K562 (cell line): ENCODE measurements around the gene MMS19. TPM values are rescaled to one million over a fixed set of nuclear protein-coding genes. Genes with fewer than 3 reads are reported as not detected.

ENCODE experiments used
- ATAC-seq: fragments of 200-7000 bp; cut with Tn5 transposase; 3 replicates; pipeline ENCODE4 v1.9.1; 2020; ENCODE audit warnings: moderate library complexity
- BruUV-seq: library from RNA; stranded (reverse); fragments of 400-500 nt; replicated peaks from 2 replicates; lab custom pipeline; 2021; lab: Mats Ljungman, UMichigan
- CTCF ChIA-PET: fragments of 300-600 bp; formaldehyde crosslinking; extraction: SDS; loops from one replicate; lab custom pipeline; 2021; ENCODE audit warnings: low intra/inter-chr PET ratio; lab: Yijun Ruan, JAX
- POLR2A ChIA-PET: fragments of 300-600, 350-650 bp; sonication (Branson Sonifier 250); formaldehyde crosslinking; extraction: SDS; loops from one replicate; lab custom pipeline; 2021; ENCODE audit warnings: antibody characterized with exemption, inconsistent platforms; lab: Yijun Ruan, JAX
- DNase-seq, 4 experiments: peaks; one replicate each; pipeline versions ENCODE4 v3.0.0 to v3.0.0-alpha.2; 2011 to 2018; ENCODE audit warnings: low spot score in 3 of 4, mixed read lengths in 3 of 4; ENCODE audit errors: extremely low read depth in 1 of 4
- FAIRE-seq: peaks from 2 replicates; lab custom pipeline; 2011; peaks lifted over from hg19 to GRCh38; lab: Jason Lieb, UNC
- H2AFZ ChIP-seq: 2 replicates; pipeline ENCODE4 v1.6.0; 2011; ENCODE audit warnings: low read depth, low read length, control low read depth, inconsistent platforms
- H3K27ac ChIP-seq: fragments of 200-600 bp; 3 replicates; pipeline ENCODE4 v1.8.0; 2011; ENCODE audit warnings: low read depth, mild to moderate bottlenecking, control low read depth, inconsistent platforms, low read length, moderate library complexity, mixed read lengths; ENCODE audit errors: extremely low read depth
- H3K27me3 ChIP-seq, 2 experiments: fragments of 300-600 bp in 1 of 2; 2 replicates in 1 of 2; 3 replicates in 1 of 2; pipeline versions ENCODE4 v1.6.0 to v1.8.0; 2011; ENCODE audit warnings: inconsistent platforms in 2 of 2, low read length in 2 of 2, mild to moderate bottlenecking in 1 of 2, mixed read lengths in 1 of 2, moderate library complexity in 1 of 2; ENCODE audit not compliant: control insufficient read depth in 2 of 2, insufficient read depth in 2 of 2
- H3K36me3 ChIP-seq: fragments of 300-600 bp; 3 replicates; pipeline ENCODE4 v1.8.0; 2011; ENCODE audit warnings: mild to moderate bottlenecking, low read length, inconsistent platforms; ENCODE audit not compliant: control insufficient read depth, insufficient read depth
- H3K4me1 ChIP-seq, 2 experiments: fragments of 200-600 bp in 1 of 2; replicated peaks in 1 of 2; 2 replicates in 1 of 2; 3 replicates in 1 of 2; pipeline versions ENCODE4 v1.5.1 to v1.8.0; 2011; ENCODE audit warnings: inconsistent platforms in 2 of 2, low read length in 2 of 2, mild to moderate bottlenecking in 1 of 2, mixed read lengths in 1 of 2, moderate library complexity in 1 of 2; ENCODE audit not compliant: control insufficient read depth in 2 of 2, insufficient read depth in 2 of 2
- H3K4me2 ChIP-seq: 2 replicates; pipeline ENCODE4 v1.6.1; 2011; ENCODE audit warnings: low read length, control low read depth, inconsistent platforms, mixed read lengths; ENCODE audit not compliant: insufficient read depth
- H3K4me3 ChIP-seq: fragments of 200-600 bp; sonication (generic), shearing (Covaris generic); 2 replicates; pipeline ENCODE4 v1.5.1; 2016; ENCODE audit warnings: control low read depth, inconsistent platforms
- H3K79me2 ChIP-seq: fragments of 200-600 bp; 3 replicates; pipeline ENCODE4 v1.8.0; 2011; ENCODE audit warnings: low read length, inconsistent platforms; ENCODE audit not compliant: control insufficient read depth, insufficient read depth
- H3K9ac ChIP-seq, 2 experiments: 2 replicates each; pipeline versions ENCODE4 v1.6.0 to v1.6.1; 2011; ENCODE audit warnings: low read depth in 2 of 2, low read length in 2 of 2, control low read depth in 1 of 2, inconsistent platforms in 1 of 2, mild to moderate bottlenecking in 1 of 2, mixed read lengths in 1 of 2; ENCODE audit not compliant: insufficient read depth in 1 of 2
- H3K9me1 ChIP-seq: one replicate; pipeline ENCODE4 v1.6.0; 2011; ENCODE audit warnings: inconsistent platforms, mild to moderate bottlenecking, low read length, moderate library complexity; ENCODE audit not compliant: control insufficient read depth, insufficient read depth
- H3K9me3 ChIP-seq: replicated peaks from 2 replicates; pipeline ENCODE4 v1.5.1; 2011; ENCODE audit warnings: low read depth, low read length, inconsistent platforms; ENCODE audit not compliant: control insufficient read depth, insufficient read depth
- H4K20me1 ChIP-seq: replicated peaks from 2 replicates; pipeline ENCODE4 v1.6.1; 2011; ENCODE audit warnings: low read length, inconsistent platforms, mixed read lengths; ENCODE audit not compliant: control insufficient read depth, insufficient read depth
- CC2D1A ChIP-seq: fragments of 450-650 bp; IDR thresholded peaks from 2 replicates; pipeline ENCODE4 v1.6.1; 2017; ENCODE audit warnings: mild to moderate bottlenecking
- L3MBTL2 ChIP-seq: fragments of 450-650 bp; IDR thresholded peaks from 2 replicates; pipeline ENCODE4 v1.6.1; 2016; ENCODE audit warnings: mild to moderate bottlenecking, moderate library complexity
- LARP7 ChIP-seq: fragments of 450-650 bp; IDR thresholded peaks from 2 replicates; pipeline ENCODE4 v1.6.1; 2016
- RAD21 ChIP-seq, 2 experiments: fragments of 250-450 bp in 1 of 2; fragments of 450-650 bp in 1 of 2; sonication (Bioruptor Pico) in 1 of 2; formaldehyde crosslinking in 1 of 2; IDR thresholded peaks in 1 of 2; conservative IDR thresholded peaks in 1 of 2; 2 replicates each; pipeline versions ENCODE4 v1.4.0 to v1.8.0; 2020 to 2022; ENCODE audit warnings: mild to moderate bottlenecking in 2 of 2, moderate library complexity in 1 of 2
- SRSF7 ChIP-seq: fragments of 200-400 bp; formaldehyde crosslinking; optimal IDR thresholded peaks from 2 replicates; pipeline ENCODE3; 2017; ENCODE audit warnings: mild to moderate bottlenecking, low read depth, low read length
- WGBS: fragments of 100-300 bp; shearing (Covaris generic); methylation state at CpG from one replicate; pipeline ENCODE4 v1.1.6; 2016; ENCODE audit warnings: low coverage, mixed read lengths; ENCODE audit not compliant: insufficient coverage; ENCODE audit errors: missing lambda C conversion rate; 5-methylcytosine and 5-hydroxymethylcytosine counted together
- in situ Hi-C: fragments of 300-500 bp; cut with MboI; formaldehyde crosslinking; loops from 4 replicates; pipeline ENCODE4 v1.15.0; 2018; ENCODE audit warnings: inconsistent platforms, mixed read lengths
- intact Hi-C: fragments of 100-400 bp; cut with micrococcal nuclease; formaldehyde crosslinking; loops from 2 replicates; pipeline ENCODE4 v1.14.2; 2022
- polyA plus RNA-seq, 8 experiments: library from polyadenylated mRNA; depleted of rRNA in 4 of 8; stranded (reverse) in 5 of 8; unstranded in 3 of 8; fragments of >200 nt; fragmentation: Nextera tagmentation in 2 of 8; fragmentation: Illumina TruSeq in 1 of 8; extraction: Ambion mirVana in 2 of 8; extraction: Trizol in 1 of 8; gene quantifications; 2 replicates each; pipeline versions ENCODE4 v1.2.1 to v1.2.3, GENCODE V29; 2011 to 2014; ENCODE audit warnings: inconsistent platforms in 1 of 8, missing spikeins in 1 of 8
- total RNA-seq, 7 experiments: library from RNA; depleted of rRNA in 6 of 7; stranded (reverse); fragments of >200 nt in 6 of 7; fragmentation: Illumina TruSeq in 2 of 7; extraction: Trizol in 2 of 7; gene quantifications; 2 replicates each; pipeline versions ENCODE4 v1.2.1 to v1.2.3, GENCODE V29; 2011 to 2021; ENCODE audit warnings: low replicate concordance in 1 of 7
- TF ChIP-seq, protein P1 (sequence below): IDR thresholded peaks from 2 replicates; pipeline ENCODE4 v1.6.1; 2011; ENCODE audit warnings: borderline replicate concordance, low read depth, mild to moderate bottlenecking, moderate library complexity, low read length; ENCODE audit not compliant: insufficient read depth, poor library complexity, severe bottlenecking
- TF ChIP-seq, protein P2 (sequence below), 2 experiments: fragments of 450-650 bp in 1 of 2; sonication (generic) in 1 of 2; formaldehyde crosslinking in 1 of 2; IDR thresholded peaks in 1 of 2; conservative IDR thresholded peaks in 1 of 2; 2 replicates each; pipeline versions ENCODE4 v1.6.1 to v1.8.1; 2016 to 2023; ENCODE audit warnings: mild to moderate bottlenecking in 2 of 2, moderate library complexity in 2 of 2, inconsistent platforms in 1 of 2, missing genetic modification reagents in 1 of 2
- TF ChIP-seq, protein P3 (sequence below): fragments of 250-450 bp; sonication (Bioruptor Pico); IDR thresholded peaks from 2 replicates; pipeline ENCODE4 v1.4.0; 2020
- TF ChIP-seq, protein P4 (sequence below), 3 experiments: IDR thresholded peaks in 2 of 3; conservative IDR thresholded peaks in 1 of 3; 2 replicates each; pipeline ENCODE4 v1.5.1; 2011 to 2012; ENCODE audit warnings: low read length in 3 of 3, mild to moderate bottlenecking in 3 of 3, control low read depth in 2 of 3, improper control_type of control experiment in 1 of 3, inconsistent platforms in 1 of 3, low read depth in 1 of 3, mixed read lengths in 1 of 3, moderate library complexity in 1 of 3; ENCODE audit not compliant: insufficient read depth in 2 of 3
- TF ChIP-seq, protein P5 (sequence below): IDR thresholded peaks from 3 replicates; pipeline ENCODE4 v1.6.1; 2011; ENCODE audit warnings: borderline replicate concordance, mild to moderate bottlenecking, moderate library complexity; ENCODE audit not compliant: insufficient read length; ENCODE audit errors: extremely low read depth

Gene MMS19
- total and polyA plus RNA-seq, 9 of the 15 experiments (the other 6 are each of a cell fraction or from before 2014, with no cell fraction given), result 40.1 to 110 (median 62.9) TPM

DNA sequence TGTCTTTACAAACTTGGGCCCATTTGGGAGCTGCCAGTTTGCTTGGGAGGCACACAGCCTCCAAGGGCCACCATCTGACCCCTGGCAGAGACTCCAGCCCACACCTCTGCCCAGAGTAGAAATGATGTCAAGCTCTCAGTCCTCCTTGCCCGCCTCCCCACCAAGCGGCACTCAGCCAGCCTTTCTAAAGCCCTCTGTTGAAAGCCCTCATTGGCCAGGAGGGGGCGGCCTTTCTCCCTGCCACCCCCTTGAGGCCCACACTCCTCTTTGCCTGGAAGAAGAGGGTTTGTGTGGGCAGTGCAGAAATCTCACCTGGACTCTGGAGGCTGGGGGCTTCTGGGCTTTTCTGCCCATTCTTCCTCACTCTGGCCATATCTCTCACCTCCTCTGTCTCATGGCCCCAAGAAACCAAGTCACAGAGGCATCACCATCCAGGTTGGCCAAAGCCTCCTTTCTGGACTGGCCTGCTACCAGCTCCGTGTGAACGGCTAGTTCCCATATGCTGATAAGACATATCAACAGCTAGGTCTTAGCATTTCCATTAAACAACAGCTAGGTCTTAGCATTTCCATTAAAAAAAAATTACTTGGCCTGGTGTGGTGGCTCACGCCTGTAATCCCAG lies 36.6 kb upstream of the MMS19 start:
- intact Hi-C loops, result no loop called here
- ChIA-PET CTCF (interaction anchor here (1.0 to 2.1 kb wide), 2 partner anchors 19 to 78 kb away, joined by 4 read pairs; no protein-coding TSS in a partner anchor), POLR2A (interaction anchor here (1.1 kb wide), 1 partner anchor 12 kb away, joined by 3 read pairs; no protein-coding TSS in a partner anchor)
- H3K27me3 ChIP-seq, result no peaks in the 10 kb centered on the region
- no TSS peak for BruUV-seq
- H2AFZ ChIP-seq, result no peak overlapping the region
- DNase-seq (peak; percentile 62 to 68 (median 64)), ATAC-seq (peak; percentile 96), FAIRE-seq (no peak)
- 25% methylated on average over 6 of the region's 6 CpGs for WGBS
- H3K27ac ChIP-seq, result no peak overlapping the region
- no peaks in the 10 kb centered on the region for H3K9me3 ChIP-seq
- in situ Hi-C loops, result no loop called here
- no peaks in the 10 kb centered on the region for H4K20me1 ChIP-seq
- no peaks in the 10 kb centered on the region; a peak in 2 of 5 replicates for H3K4me1 ChIP-seq
- no peak overlapping the region for H3K4me3 ChIP-seq
- H3K36me3 ChIP-seq, result no peaks in the 10 kb centered on the region
- H3K9ac ChIP-seq, result no peak overlapping the region
- H3K79me2 ChIP-seq, result no peaks in the 10 kb centered on the region
- no peak overlapping the region for H3K4me2 ChIP-seq
- no peaks in the 10 kb centered on the region for H3K9me1 ChIP-seq
- TF ChIP-seq LARP7, result no peak
- TF ChIP-seq, protein P1, sequence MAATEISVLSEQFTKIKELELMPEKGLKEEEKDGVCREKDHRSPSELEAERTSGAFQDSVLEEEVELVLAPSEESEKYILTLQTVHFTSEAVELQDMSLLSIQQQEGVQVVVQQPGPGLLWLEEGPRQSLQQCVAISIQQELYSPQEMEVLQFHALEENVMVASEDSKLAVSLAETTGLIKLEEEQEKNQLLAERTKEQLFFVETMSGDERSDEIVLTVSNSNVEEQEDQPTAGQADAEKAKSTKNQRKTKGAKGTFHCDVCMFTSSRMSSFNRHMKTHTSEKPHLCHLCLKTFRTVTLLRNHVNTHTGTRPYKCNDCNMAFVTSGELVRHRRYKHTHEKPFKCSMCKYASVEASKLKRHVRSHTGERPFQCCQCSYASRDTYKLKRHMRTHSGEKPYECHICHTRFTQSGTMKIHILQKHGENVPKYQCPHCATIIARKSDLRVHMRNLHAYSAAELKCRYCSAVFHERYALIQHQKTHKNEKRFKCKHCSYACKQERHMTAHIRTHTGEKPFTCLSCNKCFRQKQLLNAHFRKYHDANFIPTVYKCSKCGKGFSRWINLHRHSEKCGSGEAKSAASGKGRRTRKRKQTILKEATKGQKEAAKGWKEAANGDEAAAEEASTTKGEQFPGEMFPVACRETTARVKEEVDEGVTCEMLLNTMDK, result peak; percentile 53
- TF ChIP-seq SRSF7, result no peak
- TF ChIP-seq, protein P2, sequence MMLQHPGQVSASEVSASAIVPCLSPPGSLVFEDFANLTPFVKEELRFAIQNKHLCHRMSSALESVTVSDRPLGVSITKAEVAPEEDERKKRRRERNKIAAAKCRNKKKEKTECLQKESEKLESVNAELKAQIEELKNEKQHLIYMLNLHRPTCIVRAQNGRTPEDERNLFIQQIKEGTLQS (IDR thresholded peaks at IDR 0.05), result no peak
- TF ChIP-seq, protein P2 (CRISPR knock-in tag; conservative IDR thresholded peaks at IDR 0.05), result no peak
- TF ChIP-seq, protein P3, sequence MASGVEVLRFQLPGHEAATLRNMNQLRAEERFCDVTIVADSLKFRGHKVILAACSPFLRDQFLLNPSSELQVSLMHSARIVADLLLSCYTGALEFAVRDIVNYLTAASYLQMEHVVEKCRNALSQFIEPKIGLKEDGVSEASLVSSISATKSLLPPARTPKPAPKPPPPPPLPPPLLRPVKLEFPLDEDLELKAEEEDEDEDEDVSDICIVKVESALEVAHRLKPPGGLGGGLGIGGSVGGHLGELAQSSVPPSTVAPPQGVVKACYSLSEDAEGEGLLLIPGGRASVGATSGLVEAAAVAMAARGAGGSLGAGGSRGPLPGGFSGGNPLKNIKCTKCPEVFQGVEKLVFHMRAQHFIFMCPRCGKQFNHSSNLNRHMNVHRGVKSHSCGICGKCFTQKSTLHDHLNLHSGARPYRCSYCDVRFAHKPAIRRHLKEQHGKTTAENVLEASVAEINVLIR (CRISPR knock-in tag), result no peak
- no peak for TF ChIP-seq L3MBTL2
- TF ChIP-seq, protein P4, sequence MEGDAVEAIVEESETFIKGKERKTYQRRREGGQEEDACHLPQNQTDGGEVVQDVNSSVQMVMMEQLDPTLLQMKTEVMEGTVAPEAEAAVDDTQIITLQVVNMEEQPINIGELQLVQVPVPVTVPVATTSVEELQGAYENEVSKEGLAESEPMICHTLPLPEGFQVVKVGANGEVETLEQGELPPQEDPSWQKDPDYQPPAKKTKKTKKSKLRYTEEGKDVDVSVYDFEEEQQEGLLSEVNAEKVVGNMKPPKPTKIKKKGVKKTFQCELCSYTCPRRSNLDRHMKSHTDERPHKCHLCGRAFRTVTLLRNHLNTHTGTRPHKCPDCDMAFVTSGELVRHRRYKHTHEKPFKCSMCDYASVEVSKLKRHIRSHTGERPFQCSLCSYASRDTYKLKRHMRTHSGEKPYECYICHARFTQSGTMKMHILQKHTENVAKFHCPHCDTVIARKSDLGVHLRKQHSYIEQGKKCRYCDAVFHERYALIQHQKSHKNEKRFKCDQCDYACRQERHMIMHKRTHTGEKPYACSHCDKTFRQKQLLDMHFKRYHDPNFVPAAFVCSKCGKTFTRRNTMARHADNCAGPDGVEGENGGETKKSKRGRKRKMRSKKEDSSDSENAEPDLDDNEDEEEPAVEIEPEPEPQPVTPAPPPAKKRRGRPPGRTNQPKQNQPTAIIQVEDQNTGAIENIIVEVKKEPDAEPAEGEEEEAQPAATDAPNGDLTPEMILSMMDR (IDR thresholded peaks at IDR 0.05 in 2 of 3, conservative IDR thresholded peaks at IDR 0.05 in 1 of 3; ENCODE audit: insufficient read depth in 2 of 3, low read depth in 1 of 3, low read length in 3 of 3), result peak; percentile 72 to 83 (median 79)
- TF ChIP-seq, protein P5, sequence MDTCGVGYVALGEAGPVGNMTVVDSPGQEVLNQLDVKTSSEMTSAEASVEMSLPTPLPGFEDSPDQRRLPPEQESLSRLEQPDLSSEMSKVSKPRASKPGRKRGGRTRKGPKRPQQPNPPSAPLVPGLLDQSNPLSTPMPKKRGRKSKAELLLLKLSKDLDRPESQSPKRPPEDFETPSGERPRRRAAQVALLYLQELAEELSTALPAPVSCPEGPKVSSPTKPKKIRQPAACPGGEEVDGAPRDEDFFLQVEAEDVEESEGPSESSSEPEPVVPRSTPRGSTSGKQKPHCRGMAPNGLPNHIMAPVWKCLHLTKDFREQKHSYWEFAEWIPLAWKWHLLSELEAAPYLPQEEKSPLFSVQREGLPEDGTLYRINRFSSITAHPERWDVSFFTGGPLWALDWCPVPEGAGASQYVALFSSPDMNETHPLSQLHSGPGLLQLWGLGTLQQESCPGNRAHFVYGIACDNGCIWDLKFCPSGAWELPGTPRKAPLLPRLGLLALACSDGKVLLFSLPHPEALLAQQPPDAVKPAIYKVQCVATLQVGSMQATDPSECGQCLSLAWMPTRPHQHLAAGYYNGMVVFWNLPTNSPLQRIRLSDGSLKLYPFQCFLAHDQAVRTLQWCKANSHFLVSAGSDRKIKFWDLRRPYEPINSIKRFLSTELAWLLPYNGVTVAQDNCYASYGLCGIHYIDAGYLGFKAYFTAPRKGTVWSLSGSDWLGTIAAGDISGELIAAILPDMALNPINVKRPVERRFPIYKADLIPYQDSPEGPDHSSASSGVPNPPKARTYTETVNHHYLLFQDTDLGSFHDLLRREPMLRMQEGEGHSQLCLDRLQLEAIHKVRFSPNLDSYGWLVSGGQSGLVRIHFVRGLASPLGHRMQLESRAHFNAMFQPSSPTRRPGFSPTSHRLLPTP, result no peak
- no peak for TF ChIP-seq CC2D1A
- TF ChIP-seq RAD21 (CRISPR knock-in tag; conservative IDR thresholded peaks at IDR 0.05 in 1 of 2, IDR thresholded peaks at IDR 0.05 in 1 of 2), result peak in 1 of 2 experiments; percentile 61; a peak in 2 of 4 replicates
